Heart right ventricle (tissue), 16 donors: Measurements from ENCODE around the gene TAX1BP1. TPM values are rescaled to one million over a fixed set of nuclear protein-coding genes. Genes with fewer than 3 reads are reported as not detected.

Source experiments
- ATAC-seq, 8 donors: fragments of 200-7000 bp; cut with Tn5 transposase; one replicate each; pipeline ENCODE4 v1.9.1; 2020; ENCODE audit warnings: mild to moderate bottlenecking in 8 of 8, moderate library complexity in 8 of 8, moderate number of reproducible peaks in 1 of 8
- DNase-seq, 2 donors: peaks; one replicate each; pipeline ENCODE4 v3.0.0-alpha.2; 2020
- H3K27ac ChIP-seq, 10 donors: fragments of 200-600 bp; sonication (generic) in 2 of 10; one replicate each; pipeline versions ENCODE4 v1.5.0 to v1.8.0; 2020 to 2022; ENCODE audit warnings: mild to moderate bottlenecking in 3 of 10
- H3K27me3 ChIP-seq, 7 donors: fragments of 200-600 bp; one replicate each; pipeline ENCODE4 v1.8.0; 2021 to 2022; ENCODE audit warnings: mild to moderate bottlenecking in 2 of 7
- H3K36me3 ChIP-seq, 9 donors: fragments of 200-600 bp; sonication (generic) in 1 of 9; one replicate each; pipeline versions ENCODE4 v1.5.0 to v1.8.0; 2020 to 2022; ENCODE audit warnings: mild to moderate bottlenecking in 2 of 9
- H3K4me1 ChIP-seq, 9 donors: fragments of 200-600 bp; sonication (generic) in 1 of 9; one replicate each; pipeline versions ENCODE4 v1.5.0 to v1.8.0; 2020 to 2022; ENCODE audit warnings: mild to moderate bottlenecking in 4 of 9
- H3K4me3 ChIP-seq, 10 donors: fragments of 200-600 bp; sonication (generic) in 2 of 10; one replicate each; pipeline versions ENCODE4 v1.5.0 to v1.8.0; 2020 to 2022; ENCODE audit warnings: mild to moderate bottlenecking in 7 of 10, moderate library complexity in 2 of 10
- H3K9me3 ChIP-seq, 11 donors: fragments of 200-600 bp in 10 of 11; sonication (generic) in 2 of 11; one replicate each; pipeline versions ENCODE4 v1.5.0 to v1.8.0; 2013 to 2022; ENCODE audit warnings: mild to moderate bottlenecking in 2 of 11, control low read depth in 1 of 11, moderate library complexity in 1 of 11
- CTCF ChIP-seq, 9 donors: fragments of 200-600 bp; sonication (generic) in 2 of 9; IDR thresholded peaks; one replicate each; pipeline versions ENCODE4 v1.5.0 to v1.8.0; 2021 to 2022; ENCODE audit warnings: antibody characterized with exemption in 9 of 9, mild to moderate bottlenecking in 5 of 9, moderate library complexity in 1 of 9
- WGBS, 2 donors: extraction: QIAGEN DNeasy Blood & Tissue Kit; methylation state at CpG; one replicate each; pipeline ENCODE4 v1.1.7; 2013; ENCODE audit warnings: inconsistent platforms in 1 of 2; 5-methylcytosine and 5-hydroxymethylcytosine counted together
- intact Hi-C, 10 donors: fragments of 100-400 bp; cut with DNase I; formaldehyde crosslinking; loops; one replicate each; pipeline versions ENCODE4 v1.11.1 to v1.14.2; 2022
- polyA plus RNA-seq, 2 donors: library from polyadenylated mRNA; stranded (reverse); fragments of 200-250 nt; gene quantifications; one replicate each; pipeline ENCODE4 v1.2.3, GENCODE V29; 2013
- total RNA-seq, 10 donors: library from RNA; stranded (reverse); fragmentation: NEBNext Ultra II Directional in 3 of 10; extraction: Animal tissue kit (Norgen Biotek cat#: 25700) in 3 of 10; gene quantifications; one replicate each; pipeline versions ENCODE4 v1.2.1 to v1.2.4, GENCODE V29; 2021 to 2023
- donor health status: Arrhythmogenic right ventricular cardiomyopathy.
- donor health status: ischemic (EF 13 %, LVEDD 7.1; RV severe dilation, severe dysfunction).
- donor health status: healthy with polysubstance abuse.
- donor health status: DM: no; HTN: yes; CAD: no.
- donor health status: DM: no; HTN: no; CAD: no.
- donor health status: ischemic (EF 25% LVEDD 6.9; RV normal size, moderate dysfunction).
- donor health status: ischemic (EF 25% LVEDD 5.7; RV mildly dilated, moderate dysfunction).
- donor health status: healthy.
- donor health status: DM: yes; HTN: yes; CAD: no.
- donor health status: Ischemic cardiomyopathy.
- donor health status: ischemic (EF 35%, LVEDD 5.7; RV mildly dilated, moderate dysfunction).
- donor health status: nonischemic (EF 11% LVEDD 7.7; RV severe dilation, severe dysfunction).
- donor health status: DM: yes; HTN: yes; CAD: no.
- donor health status: PGD.
- donor health status: ischemic (EF 29% LVEDD 5.4; RV normal size, mild dysfunction).
- donor health status: nonischemic (EF 23%, LVEDD 6.1; RV moderate dilation, normal function).

The TAX1BP1 gene
- total and polyA plus RNA-seq, 12 donors = 54.0 to 190 (median 165) TPM

DNA sequence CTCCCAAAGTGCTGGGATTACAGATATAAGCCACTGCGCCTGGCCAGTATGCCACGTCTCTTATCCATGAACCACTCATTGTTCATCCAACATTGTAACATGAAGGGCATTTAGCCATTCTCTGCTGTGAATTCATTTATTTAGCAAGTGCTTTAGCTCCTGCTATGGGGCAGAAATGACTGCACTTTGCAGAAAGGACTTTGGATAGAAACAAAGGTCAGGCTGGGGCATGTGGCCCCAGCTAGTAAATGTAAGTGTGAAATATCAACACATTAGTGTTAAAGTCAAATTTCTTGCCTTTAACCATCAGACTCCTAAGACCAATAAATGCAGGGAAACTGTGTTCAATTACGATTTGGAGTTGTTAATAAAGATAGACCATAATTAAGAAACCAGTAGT is 27.7 kb upstream of the TAX1BP1 start:
- intact Hi-C loops = no loop called here
- H3K9me3 ChIP-seq = no peaks in the 10 kb centered on the region
- WGBS, 2 donors = 95 to 98% methylated on average over 3 of the region's 3 CpGs
- peaks cover 0 to 7% (median 0%) of the 10 kb centered on the region in 9 donors for H3K4me1 ChIP-seq
- no peak overlapping the region for H3K27ac ChIP-seq
- H3K4me3 ChIP-seq = no peak overlapping the region
- no peaks in the 10 kb centered on the region for H3K36me3 ChIP-seq
- peaks cover 0 to 5% (median 0%) of the 10 kb centered on the region in 7 donors for H3K27me3 ChIP-seq
- TF ChIP-seq CTCF (IDR thresholded peaks at IDR 0.05) = no peak
- ATAC-seq = no peak
- DNase-seq = no peak

DNA sequence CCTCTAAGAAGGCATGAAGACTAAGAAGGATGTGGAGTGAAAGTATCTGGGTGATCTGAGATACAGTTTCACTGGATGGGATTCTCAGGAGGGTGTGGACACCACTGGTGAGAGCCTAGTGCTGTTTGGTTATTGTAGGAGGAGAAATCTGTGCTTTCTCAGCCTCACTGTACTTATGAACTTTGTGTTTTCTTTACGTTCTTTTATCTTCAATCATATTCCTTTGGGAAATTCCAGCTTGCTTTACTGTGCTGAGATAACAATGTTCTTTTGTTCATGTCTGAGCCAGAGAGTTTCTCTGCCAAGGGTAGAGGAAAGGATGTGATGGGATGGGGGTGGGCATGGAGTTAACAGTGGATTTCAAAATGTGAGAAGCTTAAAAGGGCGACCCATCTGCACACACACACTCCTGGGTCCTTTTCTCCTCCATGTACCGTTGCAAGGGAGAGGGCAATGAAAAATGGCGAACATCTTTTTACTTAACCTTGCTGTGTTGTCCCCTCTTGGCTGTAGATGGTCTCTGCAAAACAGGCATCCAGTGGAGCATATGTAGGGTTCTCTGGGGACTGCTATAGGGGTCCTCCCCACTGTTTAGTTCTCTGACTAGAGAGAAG is 25.0 kb upstream of the TAX1BP1 start:
- intact Hi-C loops = no loop called here
- WGBS, 2 donors = 46 to 57% methylated on average over 4 of the region's 4 CpGs
- Histone ChIP-seq H3K9me3 (no peaks in the 10 kb centered on the region), H3K27me3 (peaks cover 0 to 5% (median 0%) of the 10 kb centered on the region in 7 donors), H3K36me3 (no peaks in the 10 kb centered on the region), H3K4me1 (no peaks in the 10 kb centered on the region), H3K4me3 (no peak overlapping the region), H3K27ac (no peak overlapping the region)
- no peak for DNase-seq
- ATAC-seq = no peak
- no peak for TF ChIP-seq CTCF (IDR thresholded peaks at IDR 0.05)

DNA sequence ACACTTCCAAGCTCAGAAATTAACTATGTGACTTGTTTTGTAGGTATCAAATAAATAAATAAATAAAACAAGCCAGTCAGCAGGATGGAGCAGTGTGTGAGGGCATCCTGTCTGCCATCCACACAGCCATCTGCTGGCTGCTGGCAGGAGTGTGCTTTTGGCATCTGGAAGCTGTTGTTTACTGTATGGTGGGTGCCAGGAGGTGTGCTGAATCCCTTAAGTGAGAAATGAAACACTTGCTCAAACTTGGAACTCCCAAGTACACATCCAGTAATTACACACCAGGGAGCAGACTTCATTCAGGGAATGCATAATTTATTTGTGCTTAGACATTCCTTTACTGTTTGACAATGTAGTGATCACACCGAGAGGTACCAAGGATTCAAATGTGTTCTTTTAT is 16.9 kb upstream of the TAX1BP1 start:
- H3K27ac ChIP-seq = no peak overlapping the region
- no peaks in the 10 kb centered on the region for H3K27me3 ChIP-seq
- no peaks in the 10 kb centered on the region for H3K9me3 ChIP-seq
- DNase-seq (no peak), ATAC-seq (peak in 4 of 8 donors; percentile 53 to 84 (median 69))
- no peak overlapping the region for H3K4me3 ChIP-seq
- intact Hi-C loops = no loop called here
- H3K36me3 ChIP-seq = no peaks in the 10 kb centered on the region
- WGBS, 2 donors = 80 to 90% methylated on average over 1 of the region's 1 CpG
- no peaks in the 10 kb centered on the region for H3K4me1 ChIP-seq
- TF ChIP-seq CTCF (IDR thresholded peaks at IDR 0.05) = peak in 4 of 9 donors; percentile 13 to 30 (median 17)

GRCh38 chr7:27727058-27727457 is 12.9 kb upstream of the TAX1BP1 start:
- intact Hi-C loops = no loop called here
- WGBS, 2 donors = 85 to 88% methylated on average over 6 of the region's 6 CpGs
- Histone ChIP-seq H3K27ac (no peak overlapping the region), H3K36me3 (no peaks in the 10 kb centered on the region), H3K9me3 (no peaks in the 10 kb centered on the region), H3K27me3 (no peaks in the 10 kb centered on the region), H3K4me3 (no peak overlapping the region), H3K4me1 (no peaks in the 10 kb centered on the region)
- TF ChIP-seq CTCF (IDR thresholded peaks at IDR 0.05) = no peak
- DNase-seq (no peak), ATAC-seq (no peak)
